Measurements from ENCODE around the gene APMAP. TPM values are rescaled to one million over a fixed set of nuclear protein-coding genes. Genes with fewer than 3 reads are reported as not detected.

The APMAP gene
- total and polyA plus RNA-seq, 9 of the 15 experiments (the other 6 are each of a cell fraction or from before 2014, with no cell fraction given), result 6.7 to 18.2 (median 14.4) TPM

- peaks cover 42% of the 10 kb centered on the region; the same call in 2 of the 3 replicates for H3K36me3 ChIP-seq (ENCODE audit: control insufficient read depth, insufficient read depth, low read length)
- TF ChIP-seq MYNN (IDR thresholded peaks at IDR 0.05), result no peak
- TF ChIP-seq MYNN (CRISPR knock-in tag; IDR thresholded peaks at IDR 0.05), result no peak
- no peak for TF ChIP-seq CHCHD3 (CRISPR knock-in tag; IDR thresholded peaks at IDR 0.05)
- no peak overlapping the region for H3K9ac ChIP-seq (ENCODE audit: insufficient read depth in 1 of 2, low read depth in 2 of 2, low read length in 2 of 2)
- H2AFZ ChIP-seq (ENCODE audit: low read depth, low read length), result no peak overlapping the region
- ATAC-seq, result no peak
- no peak overlapping the region for H3K27ac ChIP-seq (ENCODE audit: extremely low read depth, low read depth, low read length)
- WGBS (ENCODE audit: insufficient coverage, low coverage, missing lambda C conversion rate), result 90% methylated on average over 5 of the region's 5 CpGs
- H3K27me3 ChIP-seq (ENCODE audit: control insufficient read depth in 2 of 2, insufficient read depth in 2 of 2, low read length in 2 of 2), result no peaks in the 10 kb centered on the region
- H3K4me2 ChIP-seq (ENCODE audit: insufficient read depth, low read length), result no peak overlapping the region
- ChIA-PET POLR2A (no interaction called here), CTCF (ENCODE audit: low intra/inter-chr PET ratio) (no interaction called here)
- no peaks in the 10 kb centered on the region for H3K9me3 ChIP-seq (replicated peaks; ENCODE audit: control insufficient read depth, insufficient read depth, low read depth, low read length)
- no peak overlapping the region for H3K4me3 ChIP-seq
- no TSS peak for BruUV-seq (replicated peaks)
- no peak for DNase-seq (ENCODE audit: extremely low read depth in 1 of 4, low spot score in 3 of 4)
- H3K9me1 ChIP-seq (ENCODE audit: control insufficient read depth, insufficient read depth, low read length), result no peaks in the 10 kb centered on the region
- intact Hi-C loops (cut with micrococcal nuclease), result no loop called here
- no peaks in the 10 kb centered on the region for H4K20me1 ChIP-seq (replicated peaks; ENCODE audit: control insufficient read depth, insufficient read depth, low read length)
- H3K79me2 ChIP-seq (ENCODE audit: control insufficient read depth, insufficient read depth, low read length), result no peaks in the 10 kb centered on the region
- H3K4me1 ChIP-seq (replicated peaks in 1 of 2; ENCODE audit: control insufficient read depth in 2 of 2, insufficient read depth in 2 of 2, low read length in 2 of 2), result no peaks in the 10 kb centered on the region
- no peak for FAIRE-seq
- in situ Hi-C loops (cut with MboI), result no loop called here
These were observed 22.5 kb downstream of the APMAP start for GRCh38 chr20:24970030-24970553.

- H2AFZ ChIP-seq (ENCODE audit: low read depth, low read length), result no peak overlapping the region
- ChIA-PET POLR2A (no interaction called here), CTCF (ENCODE audit: low intra/inter-chr PET ratio) (no interaction called here)
- no peaks in the 10 kb centered on the region for H3K4me1 ChIP-seq (replicated peaks in 1 of 2; ENCODE audit: control insufficient read depth in 2 of 2, insufficient read depth in 2 of 2, low read length in 2 of 2)
- no peak overlapping the region for H3K4me2 ChIP-seq (ENCODE audit: insufficient read depth, low read length)
- no peaks in the 10 kb centered on the region for H4K20me1 ChIP-seq (replicated peaks; ENCODE audit: control insufficient read depth, insufficient read depth, low read length)
- H3K36me3 ChIP-seq (ENCODE audit: control insufficient read depth, insufficient read depth, low read length), result peaks cover 42% of the 10 kb centered on the region; the same call in 2 of the 3 replicates
- no peaks in the 10 kb centered on the region for H3K9me1 ChIP-seq (ENCODE audit: control insufficient read depth, insufficient read depth, low read length)
- intact Hi-C loops (cut with micrococcal nuclease), result no loop called here
- FAIRE-seq (no peak), ATAC-seq (no peak), DNase-seq (ENCODE audit: extremely low read depth in 1 of 4, low spot score in 3 of 4) (no peak)
- no peaks in the 10 kb centered on the region for H3K79me2 ChIP-seq (ENCODE audit: control insufficient read depth, insufficient read depth, low read length)
- no peaks in the 10 kb centered on the region for H3K9me3 ChIP-seq (replicated peaks; ENCODE audit: control insufficient read depth, insufficient read depth, low read depth, low read length)
- H3K27me3 ChIP-seq (ENCODE audit: control insufficient read depth in 2 of 2, insufficient read depth in 2 of 2, low read length in 2 of 2), result no peaks in the 10 kb centered on the region
- TF ChIP-seq POLR2H (tag; IDR thresholded peaks at IDR 0.05; ENCODE audit: low read depth), result no peak
- TF ChIP-seq MEF2A (IDR thresholded peaks at IDR 0.05; ENCODE audit: control insufficient read depth, low read depth, low read length), result no peak
- TF ChIP-seq WHSC1 (IDR thresholded peaks at IDR 0.05; ENCODE audit: low read length), result no peak
- no peak for TF ChIP-seq STAT5A (IDR thresholded peaks at IDR 0.05; ENCODE audit: borderline replicate concordance, low read length)
- no peak for TF ChIP-seq SMARCC2 (IDR thresholded peaks at IDR 0.05; ENCODE audit: low read depth)
- TF ChIP-seq HNRNPL (IDR thresholded peaks at IDR 0.05; ENCODE audit: low read depth, low read length), result no peak
- TF ChIP-seq MNT (conservative IDR thresholded peaks at IDR 0.05), result no peak
- TF ChIP-seq RBM14 (IDR thresholded peaks at IDR 0.05; ENCODE audit: borderline replicate concordance, insufficient read depth, low read depth, low read length), result no peak
- H3K9ac ChIP-seq (ENCODE audit: insufficient read depth in 1 of 2, low read depth in 2 of 2, low read length in 2 of 2), result no peak overlapping the region
- WGBS (ENCODE audit: insufficient coverage, low coverage, missing lambda C conversion rate), result 86% methylated on average over 6 of the region's 19 CpGs
- in situ Hi-C loops (cut with MboI), result no loop called here
- H3K4me3 ChIP-seq, result no peak overlapping the region
- no TSS peak for BruUV-seq (replicated peaks)
- no peak overlapping the region for H3K27ac ChIP-seq (ENCODE audit: extremely low read depth, low read depth, low read length)
These were observed 23.1 kb downstream of the APMAP start for GRCh38 chr20:24969186-24970029.

All from K562 (cell line).